B cell (primary cell): Measurements from ENCODE around the gene NAXE. TPM values are rescaled to one million over a fixed set of nuclear protein-coding genes. Genes with fewer than 3 reads are reported as not detected.

Source experiments
- ATAC-seq: fragments of 200-7000 bp; cut with Tn5 transposase; one replicate; pipeline ENCODE4 v1.10.0; 2021; ENCODE audit warnings: low read depth, mild to moderate bottlenecking, moderate number of reproducible peaks, moderate library complexity
- CTCF ChIA-PET: fragments of 350-600 bp; sonication (Branson Sonifier 250); formaldehyde crosslinking; loops from one replicate; lab custom pipeline; 2021; ENCODE audit warnings: antibody characterized with exemption, inconsistent platforms; lab: Charles Lee
- POLR2A ChIA-PET: fragments of 350-600 bp; sonication (Branson Sonifier 250); formaldehyde crosslinking; loops from one replicate; lab custom pipeline; 2021; ENCODE audit warnings: antibody characterized with exemption; lab: Charles Lee
- DNase-seq: peaks from one replicate; pipeline ENCODE4 v3.0.0; 2013
- H2AFZ ChIP-seq: 2 replicates; pipeline ENCODE4 v1.6.1; 2012; ENCODE audit warnings: mild to moderate bottlenecking, low read depth, low read length; ENCODE audit not compliant: insufficient read depth, poor library complexity, severe bottlenecking
- H3K27ac ChIP-seq, 2 donors: 1 replicate in 1 of 2; 2 replicates in 1 of 2; pipeline ENCODE4 v1.5.1; 2012 to 2013; ENCODE audit warnings: low read length in 2 of 2, mild to moderate bottlenecking in 2 of 2, moderate library complexity in 1 of 2
- H3K27me3 ChIP-seq, 4 experiments: fragments of 200-600 bp in 1 of 4; sonication (generic) in 1 of 4; replicated peaks in 1 of 4; 1 replicate in 2 of 4; 2 replicates in 2 of 4; pipeline versions ENCODE4 v1.6.1 to v1.7.0; 2013 to 2016; ENCODE audit warnings: low read length in 3 of 4, mild to moderate bottlenecking in 2 of 4, mixed read lengths in 1 of 4, moderate library complexity in 1 of 4; ENCODE audit not compliant: insufficient read depth in 4 of 4, control insufficient read depth in 3 of 4; ENCODE audit errors: control extremely low read depth in 1 of 4
- H3K36me3 ChIP-seq, 2 experiments: replicated peaks in 1 of 2; 1 replicate in 1 of 2; 2 replicates in 1 of 2; pipeline versions ENCODE4 v1.6.1 to v1.7.1; 2013; ENCODE audit warnings: low read length in 1 of 2; ENCODE audit not compliant: insufficient read depth in 2 of 2, control insufficient read depth in 1 of 2; ENCODE audit errors: control extremely low read depth in 1 of 2, extremely low read depth in 1 of 2
- H3K4me1 ChIP-seq, 2 donors: fragments of 200-600 bp in 1 of 2; sonication (generic) in 1 of 2; 1 replicate in 1 of 2; 2 replicates in 1 of 2; pipeline versions ENCODE4 v1.5.1 to v1.6.1; 2013 to 2017; ENCODE audit warnings: low read length in 2 of 2; ENCODE audit not compliant: control insufficient read depth in 2 of 2, insufficient read depth in 2 of 2
- H3K4me2 ChIP-seq: replicated peaks from 2 replicates; pipeline ENCODE3; 2012; ENCODE audit warnings: mild to moderate bottlenecking, low read depth, low read length; ENCODE audit not compliant: poor library complexity, severe bottlenecking
- H3K4me3 ChIP-seq, 5 experiments: fragments of 200-600 bp in 1 of 5; sonication (generic) in 1 of 5; 1 replicate in 3 of 5; 2 replicates in 2 of 5; pipeline versions ENCODE4 v1.5.1 to v1.7.0; 2011 to 2016; ENCODE audit warnings: low read length in 4 of 5, mild to moderate bottlenecking in 4 of 5, low read depth in 2 of 5, control low read depth in 1 of 5, moderate library complexity in 1 of 5; ENCODE audit not compliant: insufficient read depth in 1 of 5; ENCODE audit errors: control extremely low read depth in 1 of 5, extremely low read depth in 1 of 5
- H3K79me2 ChIP-seq: fragments of 200-600 bp; sonication (generic); one replicate; pipeline ENCODE4 v1.6.0; 2016; ENCODE audit warnings: low read length; ENCODE audit not compliant: control insufficient read depth, insufficient read depth
- H3K9ac ChIP-seq: fragments of 200-600 bp; sonication (generic); 2 replicates; pipeline ENCODE4 v1.6.1; 2017; ENCODE audit warnings: mild to moderate bottlenecking, low read length, moderate library complexity
- H3K9me3 ChIP-seq, 3 donors: one replicate each; pipeline versions ENCODE4 v1.6.1 to v1.7.1; 2013; ENCODE audit warnings: low read length in 2 of 3; ENCODE audit not compliant: control insufficient read depth in 2 of 3, insufficient read depth in 1 of 3; ENCODE audit errors: control extremely low read depth in 1 of 3
- H4K20me1 ChIP-seq: 2 replicates; pipeline ENCODE4 v1.6.0; 2012; ENCODE audit warnings: mild to moderate bottlenecking, low read length; ENCODE audit not compliant: insufficient read depth, control insufficient read depth, poor library complexity, severe bottlenecking
- H3K27ac Mint-ChIP-seq: one replicate; pipeline ENCODE4 v1.8.0; 2021; ENCODE audit warnings: mixed read lengths
- H3K27me3 Mint-ChIP-seq: one replicate; pipeline ENCODE4 v1.8.0; 2021; ENCODE audit warnings: mixed read lengths
- H3K4me1 Mint-ChIP-seq: one replicate; pipeline ENCODE4 v1.8.0; 2021; ENCODE audit warnings: mixed read lengths
- H3K4me3 Mint-ChIP-seq: one replicate; pipeline ENCODE4 v1.8.0; 2021; ENCODE audit warnings: mixed read lengths
- H3K9me3 Mint-ChIP-seq: one replicate; pipeline ENCODE4 v1.8.0; 2022; ENCODE audit warnings: mixed read lengths; ENCODE audit not compliant: insufficient read depth
- EZH2 ChIP-seq: IDR thresholded peaks from 2 replicates; pipeline ENCODE4 v1.6.1; 2012; ENCODE audit warnings: borderline replicate concordance, low read depth, mild to moderate bottlenecking, moderate library complexity, low read length; ENCODE audit not compliant: insufficient read depth, poor library complexity, severe bottlenecking
- WGBS: methylation state at CpG from one replicate; pipeline ENCODE4 v1.1.5; 2013; ENCODE audit warnings: missing lambda C conversion rate; ENCODE audit not compliant: insufficient coverage; 5-methylcytosine and 5-hydroxymethylcytosine counted together
- intact Hi-C: fragments of 100-400 bp; cut with micrococcal nuclease; formaldehyde crosslinking; loops from one replicate; pipeline ENCODE4 v1.10.0; 2022
- polyA plus RNA-seq: library from polyadenylated mRNA; depleted of rRNA; stranded (reverse); fragments of >200 nt; gene quantifications from 2 replicates; pipeline ENCODE4 v1.2.3, GENCODE V29; 2012
- total RNA-seq, 2 donors: library from RNA; stranded (reverse); fragments of 120-200 nt in 1 of 2; gene quantifications; 1 replicate in 1 of 2; 2 replicates in 1 of 2; pipeline versions ENCODE4 v1.2.3 to v1.2.4, GENCODE V29; 2013 to 2022
- TF ChIP-seq, protein P1 (sequence below): fragments of 200-600 bp; IDR thresholded peaks from one replicate; pipeline ENCODE4 v1.8.0; 2022; ENCODE audit warnings: antibody characterized with exemption, mild to moderate bottlenecking

NAXE gene
- total and polyA plus RNA-seq, 2 donors (not counting 1 experiment from before 2014, with no cell fraction given), result 42.8 to 59.7 TPM

DNA sequence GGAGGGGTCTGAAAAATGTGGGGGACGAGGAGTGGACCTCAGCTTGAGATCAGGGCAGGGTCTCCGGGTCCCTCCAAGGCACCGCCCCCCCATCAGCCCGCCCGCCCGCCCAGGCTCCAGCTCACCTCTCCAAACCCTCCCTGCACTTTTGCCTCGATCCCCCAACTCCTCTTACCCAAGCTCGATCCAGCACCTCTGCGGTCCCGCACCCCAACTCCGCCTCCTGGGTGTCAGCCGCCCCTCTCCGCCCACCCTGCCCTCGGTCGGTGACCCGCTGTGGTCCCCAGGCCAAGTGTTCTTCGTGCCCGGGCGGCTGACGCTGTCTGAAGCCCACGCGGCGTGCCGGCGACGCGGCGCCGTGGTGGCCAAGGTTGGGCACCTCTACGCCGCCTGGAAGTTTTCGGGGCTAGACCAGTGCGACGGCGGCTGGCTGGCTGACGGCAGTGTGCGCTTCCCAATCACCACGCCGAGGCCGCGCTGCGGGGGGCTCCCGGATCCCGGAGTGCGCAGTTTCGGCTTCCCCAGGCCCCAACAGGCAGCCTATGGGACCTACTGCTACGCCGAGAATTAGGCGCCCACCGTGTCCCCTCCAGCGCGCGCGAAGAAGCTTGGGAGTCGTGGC, 33.3 kb downstream of the NAXE start:
- WGBS, result 5% methylated on average over 49 of the region's 55 CpGs
- Mint-ChIP-seq H3K27me3 (peaks cover 53% of the 10 kb centered on the region), H3K27ac (no peak overlapping the region), H3K4me3 (peak overlapping the region; percentile 77), H3K9me3 (no peaks in the 10 kb centered on the region), H3K4me1 (peaks cover 15% of the 10 kb centered on the region)
- intact Hi-C loops, result loop anchor here (1.0 to 2.0 kb wide), 2 partner anchors 32 to 266 kb away; no protein-coding TSS in a partner anchor
- Histone ChIP-seq H2AFZ (peak overlapping the region; percentile 71), H3K4me2 (peak overlapping the region; percentile 83), H3K4me1 (peaks cover 22 to 26% of the 10 kb centered on the region in 2 donors), H3K9me3 (peaks cover 0 to 6% (median 4%) of the 10 kb centered on the region in 3 donors), H4K20me1 (no peaks in the 10 kb centered on the region), H3K9ac (peak overlapping the region; percentile 54), H3K27me3 (peaks cover 2 to 68% (median 30%) of the 10 kb centered on the region in 4 experiments), H3K79me2 (no peaks in the 10 kb centered on the region), H3K36me3 (no peaks in the 10 kb centered on the region), H3K4me3 (peak overlapping the region in 4 of 5 experiments; percentile 19 to 50 (median 47)), H3K27ac (no peak overlapping the region)
- DNase-seq, result peak; percentile 57
- TF ChIP-seq, protein P1, sequence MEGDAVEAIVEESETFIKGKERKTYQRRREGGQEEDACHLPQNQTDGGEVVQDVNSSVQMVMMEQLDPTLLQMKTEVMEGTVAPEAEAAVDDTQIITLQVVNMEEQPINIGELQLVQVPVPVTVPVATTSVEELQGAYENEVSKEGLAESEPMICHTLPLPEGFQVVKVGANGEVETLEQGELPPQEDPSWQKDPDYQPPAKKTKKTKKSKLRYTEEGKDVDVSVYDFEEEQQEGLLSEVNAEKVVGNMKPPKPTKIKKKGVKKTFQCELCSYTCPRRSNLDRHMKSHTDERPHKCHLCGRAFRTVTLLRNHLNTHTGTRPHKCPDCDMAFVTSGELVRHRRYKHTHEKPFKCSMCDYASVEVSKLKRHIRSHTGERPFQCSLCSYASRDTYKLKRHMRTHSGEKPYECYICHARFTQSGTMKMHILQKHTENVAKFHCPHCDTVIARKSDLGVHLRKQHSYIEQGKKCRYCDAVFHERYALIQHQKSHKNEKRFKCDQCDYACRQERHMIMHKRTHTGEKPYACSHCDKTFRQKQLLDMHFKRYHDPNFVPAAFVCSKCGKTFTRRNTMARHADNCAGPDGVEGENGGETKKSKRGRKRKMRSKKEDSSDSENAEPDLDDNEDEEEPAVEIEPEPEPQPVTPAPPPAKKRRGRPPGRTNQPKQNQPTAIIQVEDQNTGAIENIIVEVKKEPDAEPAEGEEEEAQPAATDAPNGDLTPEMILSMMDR, result no peak
- TF ChIP-seq EZH2, result no peak
- ATAC-seq, result peak; percentile 6
- ChIA-PET CTCF (interaction anchor here (0.6 to 12.9 kb wide), 28 partner anchors 7 to 861 kb away, joined by 3 to 173 read pairs (median 6); partner anchors contain the start of genes BCAN, CRABP2, NAXE and NES), POLR2A (no interaction called here)
